ENCODE measurements around the gene ARHGAP20.
A peak's percentile ranks its signal among the peaks of the same experiment; 100 is the strongest.

Gene ARHGAP20

GRCh38 chr11:110606415-110606814 lies 105.8 kb downstream of the ARHGAP20 start:
- no peak for DNase-seq

DNA sequence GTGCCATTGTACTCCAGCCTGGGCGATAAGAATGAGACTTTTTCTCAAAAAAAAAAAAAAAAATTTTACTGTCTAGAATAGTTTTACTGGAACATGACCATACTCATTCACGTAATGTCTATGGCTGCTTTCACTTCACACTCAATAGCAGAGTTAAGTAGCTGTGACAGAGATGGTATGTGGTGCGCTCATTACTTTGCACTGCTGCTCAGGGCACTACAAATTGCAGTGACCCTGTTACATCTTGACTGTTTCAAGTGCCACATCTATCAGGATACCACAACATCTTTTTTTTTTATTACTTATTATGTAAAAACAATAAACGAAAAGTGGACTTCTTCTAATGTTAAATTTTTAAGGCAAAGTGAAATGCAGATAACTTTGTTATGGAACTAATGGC lies 110.3 kb downstream of the ARHGAP20 start:
- DNase-seq, result no peak

- no peak for DNase-seq
These were observed 111.9 kb downstream of the ARHGAP20 start for GRCh38 chr11:110600322-110600721.

DNA sequence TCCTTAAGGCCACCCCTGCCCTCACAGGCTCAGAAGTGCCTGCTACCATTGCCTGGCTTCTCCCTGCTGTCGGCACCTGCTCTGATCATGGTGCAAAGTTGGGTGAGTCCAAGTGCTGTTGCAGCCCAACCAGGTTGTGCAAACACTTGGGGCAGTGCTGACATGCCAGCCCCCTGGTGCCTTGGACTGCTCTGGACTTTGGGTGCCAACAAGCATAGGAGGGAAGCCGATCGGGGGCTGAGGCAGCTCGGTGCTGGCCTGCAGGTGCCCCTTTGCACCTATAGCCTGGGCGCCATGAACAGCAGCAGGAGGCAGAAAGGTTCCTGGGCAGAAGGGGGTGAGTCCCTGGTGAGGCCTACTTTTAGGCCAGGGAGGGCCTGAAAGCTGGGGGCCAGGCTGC lies 113.0 kb downstream of the ARHGAP20 start:
- no peak for DNase-seq

GRCh38 chr11:110598725-110599124 lies 113.5 kb downstream of the ARHGAP20 start:
- no peak for DNase-seq

DNA sequence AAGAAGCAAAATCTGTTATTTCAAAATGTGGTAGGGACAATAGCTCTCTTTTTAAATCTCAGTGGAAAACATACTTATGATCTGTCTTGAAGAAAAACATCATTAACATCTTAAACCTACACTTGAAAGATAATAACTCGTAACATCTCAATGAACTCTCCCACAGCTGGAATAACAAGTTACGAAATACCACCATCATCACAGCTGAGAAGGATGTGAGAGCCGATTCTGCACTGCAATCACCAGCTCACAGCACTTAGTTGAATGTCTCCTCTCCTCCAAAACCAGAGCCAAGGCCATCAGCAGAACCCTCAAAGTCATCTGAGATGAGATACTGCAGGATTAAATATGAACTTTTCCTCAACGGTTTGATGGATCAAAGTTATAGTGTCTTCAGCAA lies 124.3 kb downstream of the ARHGAP20 start:
- no peak for DNase-seq

- no peak for DNase-seq
These were observed 125.1 kb downstream of the ARHGAP20 start for GRCh38 chr11:110587129-110587528.

DNA sequence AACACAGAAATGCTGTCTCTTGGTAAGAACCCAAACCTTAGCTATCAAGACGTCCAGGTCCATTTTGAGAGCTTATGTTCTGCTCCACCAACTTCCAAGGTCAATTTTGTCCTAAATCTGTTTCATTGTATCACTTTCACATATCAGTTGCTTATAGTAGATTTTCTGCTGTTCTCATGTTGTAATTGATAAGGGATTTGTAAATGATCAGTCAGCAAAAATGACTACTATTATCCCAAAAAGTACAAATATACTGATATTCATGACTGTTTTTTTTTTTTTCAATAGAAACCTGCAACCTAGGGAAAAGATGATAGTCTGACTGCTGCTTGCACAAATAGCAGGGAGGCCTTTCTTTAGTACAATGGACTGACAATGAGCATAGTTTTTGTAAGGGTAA lies 128.1 kb downstream of the ARHGAP20 start:
- no peak for DNase-seq

DNA sequence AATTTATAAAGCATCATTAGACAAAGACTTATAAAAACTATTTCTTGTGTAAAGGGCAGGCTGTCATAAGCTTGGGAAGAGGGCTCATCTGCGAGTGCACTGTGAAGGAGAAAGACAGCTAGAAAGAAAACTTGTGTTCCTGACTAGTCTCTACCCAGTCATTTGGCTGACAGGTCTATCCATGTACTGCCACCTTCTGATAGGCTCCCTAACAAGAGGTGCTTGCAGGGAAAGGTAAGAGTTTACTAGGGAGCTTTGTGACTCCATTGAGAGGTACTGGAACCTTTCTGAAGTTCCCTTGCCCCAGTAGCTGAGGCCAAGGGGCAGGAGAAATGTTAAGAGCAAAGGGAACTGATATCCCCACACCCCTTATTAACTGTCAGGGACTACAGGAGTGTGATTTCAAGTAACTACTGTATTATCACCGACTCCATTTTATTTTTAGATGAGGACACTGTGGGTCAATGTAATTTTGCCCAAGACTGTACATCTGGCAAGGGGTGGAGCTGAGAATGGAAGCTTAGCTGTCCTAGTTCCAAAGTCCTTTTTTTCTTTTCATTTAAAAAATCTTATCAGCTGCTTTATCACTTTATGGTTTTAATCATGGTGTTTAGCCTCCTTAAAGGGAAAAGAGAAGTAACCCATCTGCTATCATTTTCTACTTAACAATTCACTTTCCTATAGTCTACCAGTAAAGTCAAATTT lies 129.4 kb downstream of the ARHGAP20 start:
- DNase-seq, result no peak

GRCh38 chr11:110580571-110580970 lies 131.7 kb downstream of the ARHGAP20 start:
- DNase-seq, result no peak

DNA sequence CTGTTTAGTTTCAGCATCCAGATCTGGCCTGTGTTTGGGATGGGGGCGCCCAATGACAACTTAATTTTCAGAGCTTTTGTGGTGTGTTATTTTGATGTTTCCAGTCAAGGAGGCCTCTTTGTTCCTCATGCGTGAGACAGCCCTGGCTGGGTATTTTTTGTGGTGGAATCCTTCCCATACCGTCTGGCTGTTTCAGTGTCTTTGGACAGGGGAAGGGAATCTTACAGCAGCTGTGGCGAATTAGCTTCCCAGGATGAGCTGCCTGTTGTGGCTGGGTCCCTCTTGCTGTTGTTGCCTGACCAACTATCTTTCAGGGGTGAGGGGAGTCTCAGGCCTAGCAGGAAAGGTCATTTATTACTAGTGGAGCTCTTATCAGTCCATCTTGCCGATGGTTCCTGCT lies 138.8 kb downstream of the ARHGAP20 start:
- DNase-seq, result no peak

GRCh38 chr11:110571081-110571720 lies 141.0 kb downstream of the ARHGAP20 start:
- no peak for DNase-seq

GRCh38 chr11:110566577-110566976 lies 145.7 kb downstream of the ARHGAP20 start:
- DNase-seq, result no peak

DNA sequence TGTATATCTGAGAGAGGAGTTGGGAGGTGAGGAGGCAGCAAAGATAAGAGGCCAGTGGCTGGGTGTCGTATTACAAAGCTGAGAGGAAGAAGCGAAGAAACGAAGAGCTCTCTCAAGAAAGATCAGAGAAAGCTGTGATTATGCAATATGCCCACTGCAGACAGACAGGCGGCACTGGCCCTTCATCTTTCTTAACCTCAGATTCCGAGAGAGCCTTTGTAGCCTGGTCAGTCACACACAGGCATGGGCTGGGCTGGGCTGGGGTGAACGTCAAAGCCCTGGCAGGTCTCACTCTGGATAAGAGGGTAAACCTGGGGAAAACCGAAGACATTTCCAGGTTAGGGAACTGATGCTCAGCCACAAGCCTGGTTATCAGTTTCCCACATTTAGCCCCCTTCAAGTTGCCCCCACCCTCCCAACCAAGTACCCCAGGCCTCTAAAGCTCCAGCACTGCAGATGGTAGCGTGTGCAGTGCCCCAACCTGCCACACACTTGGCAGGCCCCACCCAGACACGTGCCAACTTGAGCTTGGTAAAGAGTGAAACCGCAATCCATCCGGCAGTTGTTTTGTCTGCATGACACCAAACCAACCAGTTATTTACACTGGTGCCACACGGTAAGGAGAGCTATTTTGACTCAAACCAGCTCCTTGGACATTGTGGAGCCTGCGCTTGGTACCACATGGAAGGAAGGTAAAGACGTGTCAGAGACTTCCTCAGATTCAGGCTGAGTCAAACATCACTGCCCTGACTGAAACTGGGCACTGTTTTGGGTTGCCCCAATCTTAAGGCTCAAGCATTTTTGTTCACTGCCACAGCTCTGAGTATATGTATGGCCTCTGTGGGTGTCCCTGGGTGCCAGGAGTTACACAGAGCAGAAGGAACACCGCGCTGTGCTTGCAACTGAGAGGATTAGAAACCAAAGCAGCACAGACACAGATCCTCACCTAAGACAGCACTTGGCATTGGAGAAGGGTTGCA lies 146.6 kb downstream of the ARHGAP20 start:
- DNase-seq, result no peak

DNA sequence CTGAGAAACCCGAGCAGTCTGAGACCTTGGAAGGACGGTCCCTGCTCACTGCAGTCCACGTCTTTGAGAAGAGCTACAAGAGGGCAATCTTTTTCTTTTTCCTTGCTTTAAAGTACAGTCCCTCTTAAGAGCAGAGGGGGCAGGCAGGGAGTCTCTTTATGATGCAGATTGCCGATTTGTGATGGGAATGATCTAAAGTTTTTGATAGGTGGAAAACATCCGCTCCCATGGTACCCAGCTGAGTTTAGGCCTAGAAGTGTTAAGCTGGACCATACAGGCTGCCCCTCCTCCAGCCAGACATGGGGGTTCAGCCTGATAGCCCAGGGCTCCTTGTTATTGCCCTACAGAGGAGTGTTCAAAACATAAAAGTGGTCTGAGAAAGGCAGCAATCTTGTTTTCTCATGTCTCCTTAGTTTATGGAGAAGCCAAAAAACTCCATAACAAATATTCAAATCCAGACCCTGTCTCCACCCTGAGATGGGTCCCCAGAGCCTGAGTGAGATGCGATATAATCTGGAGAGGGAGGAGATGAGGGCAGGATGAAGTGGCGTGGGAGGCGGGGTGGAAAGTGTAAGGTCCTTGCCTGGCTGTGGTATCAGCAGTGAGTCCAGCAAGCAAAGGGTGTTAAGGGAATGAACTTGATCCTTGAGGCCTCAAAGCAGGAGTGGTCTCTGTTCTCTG lies 147.4 kb downstream of the ARHGAP20 start:
- no peak for DNase-seq

- DNase-seq, result no peak
These were observed 167.5 kb downstream of the ARHGAP20 start for GRCh38 chr11:110544779-110545178.

GRCh38 chr11:110538154-110538553 lies 174.1 kb downstream of the ARHGAP20 start:
- DNase-seq, result no peak

DNA sequence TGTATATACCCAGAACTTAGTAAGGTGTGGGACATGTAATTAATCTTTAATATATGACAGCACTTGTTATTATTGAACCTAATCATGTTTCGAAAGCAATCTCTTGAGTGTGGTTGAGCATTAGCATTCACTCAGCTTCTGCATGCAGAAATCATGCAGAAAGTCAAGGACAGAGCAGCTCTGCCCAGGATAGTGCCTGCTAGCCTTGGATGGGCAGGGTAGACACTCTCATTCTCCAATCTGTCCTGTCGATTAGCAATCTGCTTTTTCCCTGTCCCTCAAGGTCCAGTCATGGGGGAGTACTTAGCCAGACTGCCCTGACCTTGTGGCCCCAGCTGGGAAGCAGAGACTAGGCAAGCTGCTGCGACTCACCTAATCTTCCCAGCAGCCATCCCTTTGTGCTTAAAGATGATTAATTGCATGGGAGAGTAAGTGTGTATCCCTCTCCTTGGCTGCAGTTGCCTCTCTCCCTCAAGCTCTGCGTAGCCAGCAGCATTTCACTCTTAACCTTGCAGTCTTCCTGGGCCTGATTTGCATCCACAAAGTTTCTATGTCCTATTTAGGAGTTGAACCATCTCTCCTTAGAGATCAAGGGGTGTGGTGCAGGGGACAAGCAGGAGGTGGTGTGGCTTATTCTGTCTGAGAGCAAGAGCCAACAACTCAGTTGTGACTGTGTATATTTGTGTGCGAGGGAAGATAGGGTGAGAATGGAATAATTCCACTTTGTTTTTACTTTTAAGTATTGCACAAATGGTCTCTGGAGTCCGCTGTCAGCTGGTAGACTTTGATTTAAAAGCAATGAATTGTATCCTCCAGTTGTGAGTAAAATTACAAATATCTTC lies 181.1 kb downstream of the ARHGAP20 start:
- DNase-seq, result no peak

DNA sequence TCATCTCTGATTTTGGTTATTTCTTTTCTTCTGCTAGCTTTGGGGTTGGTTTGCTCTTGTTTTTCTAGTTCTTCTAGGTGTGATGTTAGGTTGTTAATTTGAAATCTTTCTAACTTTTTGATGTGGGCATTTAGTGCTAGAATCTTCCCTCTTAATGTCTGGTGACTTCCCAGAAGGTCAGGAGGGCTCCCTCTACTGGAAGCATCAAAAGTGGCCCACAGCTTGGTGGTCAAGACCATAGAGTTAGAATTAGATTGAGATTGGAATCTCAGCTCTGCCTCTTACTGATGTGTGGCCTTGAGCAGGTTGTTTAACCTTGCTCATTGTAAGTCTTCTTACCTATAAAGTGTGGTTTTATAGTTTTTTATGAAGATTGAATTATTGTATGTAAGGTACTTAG lies 183.2 kb downstream of the ARHGAP20 start:
- DNase-seq, result peak; percentile 32

DNA sequence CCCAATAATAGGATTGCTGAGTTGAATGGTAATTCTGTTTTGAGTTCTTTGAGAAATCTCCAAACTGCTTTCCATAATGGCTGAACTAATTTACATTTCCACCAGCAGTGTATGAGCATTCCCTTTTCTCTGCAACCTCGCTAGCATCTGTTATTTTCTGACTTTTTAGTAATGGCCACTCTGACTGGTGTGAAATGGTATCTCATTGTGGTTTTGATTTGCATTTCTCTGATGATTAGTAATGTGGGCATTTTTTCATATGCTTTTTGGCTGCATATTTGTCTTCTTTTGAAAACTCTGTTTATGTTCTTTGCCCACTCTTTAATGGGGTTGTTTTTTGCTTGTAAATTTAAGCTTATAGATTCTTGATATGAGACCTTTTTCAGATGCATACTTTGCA lies 185.1 kb downstream of the ARHGAP20 start:
- DNase-seq, result no peak

All from activated CD4-positive, alpha-beta T cell treated with anti-CD3 and anti-CD28 coated beads, Interleukin-10, Interleukin-2, amounts not matched to agents 100 ng/mL and 50 ng/mL, durations not matched to agents 16 hours and 8 hours (primary cell).